Measurements from ENCODE around the gene ROR1.

The ROR1 gene

DNA sequence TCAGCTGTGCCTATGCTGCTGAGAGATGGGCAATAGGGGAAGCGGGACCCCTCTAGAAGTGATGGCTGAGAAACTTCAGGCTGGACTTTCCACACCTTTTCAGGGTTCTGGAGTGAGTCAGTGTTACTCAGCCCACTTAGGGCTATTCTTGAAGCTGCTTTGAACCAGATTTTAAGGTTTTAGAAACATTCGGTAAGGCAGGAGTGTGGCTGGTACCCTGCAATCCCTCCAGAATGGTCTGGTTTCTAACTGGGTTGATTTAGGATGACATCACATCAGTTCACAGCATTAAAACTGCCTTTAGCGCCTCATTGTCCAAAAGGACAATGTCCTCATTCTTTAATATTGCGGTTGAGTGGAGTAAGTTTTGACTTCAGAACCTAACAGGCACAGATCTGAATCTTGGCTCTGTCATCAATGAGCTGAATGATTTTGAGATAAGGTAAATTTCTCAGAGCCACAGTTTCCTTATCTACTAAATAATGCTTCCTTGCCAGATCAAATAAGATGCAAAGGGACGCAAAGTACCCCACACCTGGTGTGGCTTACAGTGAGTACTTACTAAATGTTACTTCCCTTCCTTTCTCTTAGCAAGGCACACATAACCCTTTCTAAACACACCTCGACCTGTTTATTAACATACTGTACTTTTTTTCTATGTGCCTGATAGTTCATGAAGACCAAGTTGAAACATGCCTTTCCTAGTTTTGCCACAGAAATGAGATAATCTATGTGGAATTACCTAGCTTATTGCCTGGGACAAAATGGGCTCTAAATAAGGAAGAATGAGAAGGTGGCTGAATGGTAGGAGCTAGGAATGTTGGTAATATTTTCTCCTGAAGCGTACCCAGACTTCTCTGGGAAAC, 209.8 kb downstream of the ROR1 start:
- DNase-seq = no peak

DNA sequence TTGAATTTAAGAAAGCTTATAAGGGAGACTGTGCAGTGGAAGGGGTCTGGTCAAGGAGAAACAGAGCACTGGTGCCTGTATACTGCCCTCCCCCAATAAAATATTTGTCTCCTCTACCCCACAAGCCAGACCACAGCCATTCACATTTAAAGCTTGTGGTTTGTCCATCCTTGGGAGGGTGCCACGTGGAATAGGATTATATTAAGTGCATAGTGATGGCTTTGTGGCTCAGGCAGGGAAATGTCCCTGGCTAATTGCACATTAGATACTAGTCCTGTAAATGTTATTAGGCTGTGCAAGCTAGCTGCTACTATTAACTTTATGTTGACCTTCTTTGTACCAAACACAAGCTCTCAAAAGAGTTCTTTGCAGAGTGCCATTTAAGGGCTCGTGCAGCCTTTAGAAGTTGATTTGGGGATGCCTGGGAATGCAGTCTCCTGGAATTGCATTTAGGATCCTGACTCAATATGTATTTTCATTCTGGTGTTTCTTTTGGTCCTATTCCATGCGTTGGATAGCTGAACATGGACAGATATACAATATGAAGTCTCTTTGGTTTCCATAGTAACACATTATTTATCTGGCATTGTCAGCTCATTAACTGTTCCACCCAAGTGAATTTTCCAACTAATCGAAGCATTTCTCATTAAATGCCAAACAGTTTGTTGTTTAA, 210.6 kb downstream of the ROR1 start:
- DNase-seq = no peak

DNA sequence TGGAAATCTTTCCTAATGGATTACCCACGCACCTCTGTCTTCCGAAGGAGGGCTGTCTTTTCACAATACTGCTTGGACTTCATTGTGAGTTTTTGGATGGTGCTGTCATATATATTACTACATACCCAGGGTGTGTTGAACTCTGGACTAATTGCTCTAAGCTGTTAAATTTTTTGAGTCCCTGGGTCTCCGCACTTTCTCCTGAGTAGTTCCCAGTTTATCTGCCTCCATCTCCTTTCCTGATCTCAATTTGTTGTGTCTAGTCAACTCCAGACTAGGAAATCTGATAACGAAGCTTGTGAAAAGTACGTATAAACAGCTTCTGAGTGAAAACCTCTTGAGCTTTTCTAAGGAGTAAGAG, 211.1 kb downstream of the ROR1 start:
- DNase-seq = no peak

DNA sequence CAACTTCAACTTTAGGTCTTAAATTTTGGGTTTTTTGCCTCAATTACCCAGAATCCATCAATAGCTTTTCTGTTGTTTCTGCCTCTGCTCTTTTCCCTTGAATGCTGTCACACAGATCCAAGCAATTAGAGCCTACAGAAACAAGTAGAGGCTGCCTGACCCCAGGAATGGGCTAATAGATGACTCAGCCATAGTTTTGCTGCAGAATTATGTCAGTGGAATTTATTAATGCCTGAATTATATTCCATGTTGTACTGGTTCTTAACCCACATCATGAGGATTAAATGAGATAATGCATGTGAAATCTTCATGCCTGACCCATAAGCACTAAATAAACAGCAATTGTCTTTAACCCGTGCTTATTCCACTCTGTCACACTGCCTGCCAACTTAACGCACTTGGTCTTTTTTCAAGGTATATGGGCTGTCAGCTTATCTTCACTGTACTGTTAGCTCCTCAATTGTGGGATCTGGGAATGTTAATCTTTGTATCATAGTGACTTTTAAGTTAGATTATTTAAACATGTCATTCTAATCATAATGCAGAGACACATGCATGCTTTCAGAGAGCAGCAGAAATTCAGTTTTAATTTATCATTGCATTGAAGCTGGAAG, 213.3 kb downstream of the ROR1 start:
- no peak for DNase-seq

- DNase-seq = no peak
These were observed 213.8 kb downstream of the ROR1 start for GRCh38 chr1:63987628-63988024.

DNA sequence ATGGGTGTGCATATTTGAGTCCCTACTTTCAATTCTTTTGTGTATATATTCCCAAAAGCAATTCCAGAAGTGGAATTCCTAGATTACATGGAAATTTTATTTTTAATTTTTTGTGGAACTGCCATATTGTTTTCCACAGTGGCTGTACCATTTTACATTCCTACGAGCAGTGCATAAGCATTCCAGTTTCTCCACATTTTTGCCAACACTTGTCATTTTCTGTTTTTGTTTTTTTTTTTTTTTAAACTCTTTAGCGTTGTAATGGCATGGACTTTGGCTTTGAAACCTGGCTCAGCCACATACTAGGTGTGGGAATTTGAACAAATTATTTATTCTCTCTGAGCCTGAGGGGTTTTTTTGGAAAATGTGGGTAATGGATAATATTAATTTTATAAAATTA, 215.1 kb downstream of the ROR1 start:
- DNase-seq = no peak

GRCh38 chr1:63991685-63992084, 217.9 kb downstream of the ROR1 start:
- DNase-seq = no peak

- no peak for DNase-seq
These were observed 226.2 kb downstream of the ROR1 start for GRCh38 chr1:64000021-64000420.

GRCh38 chr1:64001038-64001437, 227.2 kb downstream of the ROR1 start:
- DNase-seq = no peak

- no peak for DNase-seq
These were observed 230.7 kb downstream of the ROR1 start for GRCh38 chr1:64004451-64005025.

DNA sequence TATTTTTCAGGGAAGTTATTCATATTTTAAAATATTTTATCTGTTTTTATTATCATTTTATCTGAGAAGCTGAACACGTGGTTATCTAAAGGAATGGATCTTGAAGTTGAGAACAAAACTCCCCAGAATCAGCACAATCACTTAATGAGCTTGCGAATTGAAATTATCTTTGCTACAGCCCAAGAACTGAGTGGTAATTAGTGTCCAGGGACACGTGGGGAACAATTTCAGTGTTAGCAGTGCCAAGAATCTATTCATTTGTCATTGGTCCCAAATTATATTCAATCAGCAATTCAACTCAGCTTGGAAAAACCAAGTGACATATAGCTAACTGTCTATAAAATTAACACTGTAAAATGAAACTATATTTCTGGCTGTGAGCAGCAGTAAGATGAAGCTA, 232.0 kb downstream of the ROR1 start:
- no peak for DNase-seq

- no peak for DNase-seq
These were observed 232.6 kb downstream of the ROR1 start for GRCh38 chr1:64006276-64007051.

DNA sequence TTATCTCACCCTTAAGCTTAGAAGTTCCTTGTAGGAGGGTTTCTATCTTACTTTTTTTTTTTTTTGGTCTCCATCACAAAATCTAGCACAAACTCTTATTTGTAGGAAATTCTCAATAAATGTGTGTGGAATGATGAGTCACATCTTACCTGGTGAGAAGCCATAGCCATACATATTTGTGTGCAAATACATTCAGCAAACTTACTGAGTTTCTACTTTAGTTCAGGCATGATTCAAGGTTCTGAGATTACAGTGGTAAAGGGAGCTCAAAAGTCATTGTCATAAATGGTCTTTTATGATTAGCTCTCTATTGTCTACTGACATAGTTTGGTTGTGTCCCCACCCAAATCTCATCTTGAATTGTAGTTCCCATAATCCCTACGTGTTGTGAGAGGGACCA, 236.5 kb downstream of the ROR1 start:
- DNase-seq = no peak

DNA sequence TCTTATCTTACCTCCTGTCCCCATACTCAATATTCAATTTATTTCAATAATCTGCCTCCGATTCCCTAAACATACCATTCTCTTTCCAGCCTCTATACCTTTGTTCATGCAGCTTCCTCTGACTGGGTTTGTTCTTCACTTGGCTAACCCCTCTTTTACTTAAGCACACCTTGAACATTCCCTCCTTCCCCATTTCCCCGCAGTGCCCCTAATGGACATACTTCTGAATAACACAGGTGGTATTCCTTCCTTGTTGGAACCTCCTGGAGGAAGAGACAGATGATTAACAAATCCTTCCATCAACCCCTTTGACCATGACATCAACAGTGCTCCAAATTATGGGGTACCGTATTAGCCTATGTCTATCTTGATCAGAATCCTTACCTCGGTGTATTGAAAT, 239.6 kb downstream of the ROR1 start:
- no peak for DNase-seq

DNA sequence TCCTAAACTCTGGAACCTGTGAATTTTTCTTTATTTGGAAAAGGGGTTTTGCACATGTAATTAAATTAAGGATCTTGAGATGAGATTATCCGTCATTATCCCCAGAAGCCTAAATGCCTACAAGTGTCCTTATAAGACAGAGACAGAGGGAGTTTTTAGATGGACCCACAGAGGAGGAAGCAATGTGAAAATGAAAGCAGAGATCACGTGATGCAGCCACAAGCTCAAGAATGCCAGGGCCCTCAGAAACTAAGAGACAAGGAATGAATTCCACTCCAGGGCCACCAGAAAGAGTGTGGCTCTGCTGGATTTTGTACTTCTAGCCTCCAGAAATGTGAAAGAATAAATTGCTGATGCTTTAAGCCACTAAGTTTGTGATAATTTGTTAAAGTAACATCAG, 246.0 kb downstream of the ROR1 start:
- DNase-seq = peak; percentile 11

- no peak for DNase-seq
These were observed 247.2 kb downstream of the ROR1 start for GRCh38 chr1:64021066-64021465.

- no peak for DNase-seq
These were observed 251.2 kb downstream of the ROR1 start for GRCh38 chr1:64025051-64025450.

DNA sequence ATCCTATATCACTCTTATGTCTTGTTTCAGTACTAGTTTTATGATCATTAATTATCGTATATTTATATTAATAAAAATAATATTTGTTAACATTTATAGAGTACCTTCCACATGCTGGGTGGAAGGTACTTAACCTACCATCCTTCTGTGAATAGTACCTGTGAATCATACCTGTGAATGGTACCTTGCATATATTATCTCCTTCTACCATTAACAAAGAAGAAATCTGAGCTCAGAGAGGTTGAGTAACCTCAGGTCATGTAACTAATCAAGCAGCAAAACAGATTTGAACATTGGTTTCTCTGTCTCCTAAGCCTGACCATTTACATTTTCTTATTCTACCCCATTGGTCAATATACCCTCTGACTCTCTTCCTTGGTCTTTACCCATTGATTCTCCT, 255.2 kb downstream of the ROR1 start:
- no peak for DNase-seq

GRCh38 chr1:64030411-64030810, 256.6 kb downstream of the ROR1 start:
- no peak for DNase-seq

DNA sequence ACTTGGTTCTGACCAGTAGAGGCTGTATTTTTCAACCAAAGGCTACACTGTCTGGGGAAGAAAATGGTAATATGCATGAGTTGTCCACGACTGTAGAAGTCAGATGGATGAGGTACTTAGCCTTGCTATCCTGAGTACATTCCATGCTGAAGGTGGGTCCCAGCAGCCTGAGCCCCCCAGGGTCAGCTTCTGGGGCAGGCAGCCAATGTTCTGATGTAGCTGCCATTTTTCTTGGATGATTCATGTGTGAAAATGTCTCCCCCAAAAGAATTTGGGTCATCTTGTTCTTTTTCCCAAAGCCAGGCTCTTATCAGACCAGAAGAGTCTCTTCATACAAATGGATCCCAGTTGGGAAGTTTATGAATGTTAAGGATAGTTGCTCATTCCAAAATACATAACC, 257.4 kb downstream of the ROR1 start:
- no peak for DNase-seq

- no peak for DNase-seq
These were observed 259.9 kb downstream of the ROR1 start for GRCh38 chr1:64033667-64034220.

- no peak for DNase-seq
These were observed 262.7 kb downstream of the ROR1 start for GRCh38 chr1:64036549-64036948.

- no peak for DNase-seq
These were observed 264.3 kb downstream of the ROR1 start for GRCh38 chr1:64038119-64038518.

Measured in CD4-positive, alpha-beta T cell treated with Interleukin-6 for 4 hours (primary cell).